ENCODE results near the gene SLC10A1. TPM values are rescaled to one million over a fixed set of nuclear protein-coding genes. Genes with fewer than 3 reads are reported as not detected.

Gene SLC10A1
- total RNA-seq, 1 experiment from 2014 or later, result not detected

DNA sequence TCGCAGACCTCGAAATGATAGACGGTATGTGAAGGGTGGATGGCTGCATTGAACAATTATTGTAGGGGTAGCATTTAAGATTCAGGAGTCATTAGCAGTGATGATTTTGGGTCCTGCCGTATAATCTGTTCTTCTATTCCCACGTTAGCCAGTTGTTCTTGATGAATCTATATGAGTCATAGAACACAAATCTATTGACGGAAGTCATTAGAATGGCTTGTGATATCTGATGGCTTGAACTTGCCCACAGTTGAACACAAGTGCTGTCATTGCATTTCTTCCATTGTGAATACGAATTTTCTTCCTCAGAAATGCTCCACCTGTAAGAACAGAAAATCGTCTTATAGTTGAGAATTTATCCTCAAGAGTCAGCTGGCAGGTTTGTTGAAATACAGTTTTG is 28.2 kb downstream of the SLC10A1 start:
- Histone ChIP-seq H3K9me3 (ENCODE audit: low read length) (no peaks in the 10 kb centered on the region), H3K79me2 (ENCODE audit: low read length) (peaks cover 50% of the 10 kb centered on the region), H3K4me3 (ENCODE audit: low read length) (peak overlapping the region; percentile 89), H3K36me3 (ENCODE audit: low read depth, low read length) (peaks cover 61% of the 10 kb centered on the region), H3K27ac (ENCODE audit: low read length) (no peak overlapping the region), H3F3A (ENCODE audit: low read length, unreplicated experiment) (no peaks in the 10 kb centered on the region), H2AFZ (ENCODE audit: low read length) (no peak overlapping the region), H3K9ac (ENCODE audit: low read length) (peak overlapping the region; percentile 98; the same call in 1 of the 2 replicates), H3K4me1 (ENCODE audit: insufficient read depth, low read length) (peaks cover 21% of the 10 kb centered on the region), H3K4me2 (ENCODE audit: low read length) (peak overlapping the region; percentile 89), H3K9me2 (replicated peaks; ENCODE audit: low read length) (no peaks in the 10 kb centered on the region), H4K20me1 (ENCODE audit: low read length) (peaks cover 43% of the 10 kb centered on the region), H3K27me3 (ENCODE audit: low read length) (no peaks in the 10 kb centered on the region)
- DNase-seq (peak; percentile 43), ATAC-seq (no peak)
- ChIA-PET POLR2A (ENCODE audit: unreplicated experiment) (no interaction called here), CTCF (no interaction called here)
- TF ChIP-seq, protein P1, sequence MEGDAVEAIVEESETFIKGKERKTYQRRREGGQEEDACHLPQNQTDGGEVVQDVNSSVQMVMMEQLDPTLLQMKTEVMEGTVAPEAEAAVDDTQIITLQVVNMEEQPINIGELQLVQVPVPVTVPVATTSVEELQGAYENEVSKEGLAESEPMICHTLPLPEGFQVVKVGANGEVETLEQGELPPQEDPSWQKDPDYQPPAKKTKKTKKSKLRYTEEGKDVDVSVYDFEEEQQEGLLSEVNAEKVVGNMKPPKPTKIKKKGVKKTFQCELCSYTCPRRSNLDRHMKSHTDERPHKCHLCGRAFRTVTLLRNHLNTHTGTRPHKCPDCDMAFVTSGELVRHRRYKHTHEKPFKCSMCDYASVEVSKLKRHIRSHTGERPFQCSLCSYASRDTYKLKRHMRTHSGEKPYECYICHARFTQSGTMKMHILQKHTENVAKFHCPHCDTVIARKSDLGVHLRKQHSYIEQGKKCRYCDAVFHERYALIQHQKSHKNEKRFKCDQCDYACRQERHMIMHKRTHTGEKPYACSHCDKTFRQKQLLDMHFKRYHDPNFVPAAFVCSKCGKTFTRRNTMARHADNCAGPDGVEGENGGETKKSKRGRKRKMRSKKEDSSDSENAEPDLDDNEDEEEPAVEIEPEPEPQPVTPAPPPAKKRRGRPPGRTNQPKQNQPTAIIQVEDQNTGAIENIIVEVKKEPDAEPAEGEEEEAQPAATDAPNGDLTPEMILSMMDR (conservative IDR thresholded peaks at IDR 0.05; ENCODE audit: low read depth, low read length), result no peak
- TF ChIP-seq EZH2 (IDR thresholded peaks at IDR 0.05; ENCODE audit: low read length, unreplicated experiment) (no peak), EZH2phosphoT487 (IDR thresholded peaks at IDR 0.05; ENCODE audit: borderline replicate concordance, low read length) (no peak)
- intact Hi-C loops (cut with micrococcal nuclease), result no loop called here
- no TSS peak for BruUV-seq (replicated peaks)

DNA sequence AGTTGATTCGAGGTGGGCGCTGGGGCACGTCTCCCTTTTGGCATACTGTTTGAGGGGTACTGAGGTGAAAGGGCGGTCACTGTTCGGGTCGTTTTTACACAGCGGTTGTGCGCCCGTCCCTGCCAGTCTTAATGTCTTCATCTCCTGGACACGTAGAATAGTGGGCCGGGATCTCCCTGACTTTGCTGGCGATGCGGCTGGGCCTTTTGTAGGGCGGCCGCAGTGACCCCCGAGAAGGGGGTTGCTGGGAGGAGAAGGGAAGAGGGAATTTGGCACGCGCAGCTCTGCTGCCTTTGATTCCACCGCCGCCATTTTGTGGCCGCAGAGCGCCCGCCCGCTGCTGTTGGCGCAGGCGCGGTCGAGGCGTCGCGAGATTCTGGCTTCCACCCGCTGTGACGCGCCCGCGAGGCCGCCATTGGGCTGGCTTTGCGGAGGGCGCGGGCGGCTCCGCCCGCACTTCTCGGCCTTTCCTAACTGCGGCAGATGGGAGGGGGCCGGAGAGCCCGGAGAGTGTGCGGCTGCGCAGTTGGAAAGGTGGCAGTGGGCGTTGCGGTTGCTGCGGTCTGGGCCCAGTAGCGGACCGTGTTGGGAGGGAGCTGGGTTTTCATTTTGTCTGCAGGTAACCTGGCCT is 29.6 kb downstream of the SLC10A1 start:
- DNase-seq (peak; percentile 93), ATAC-seq (peak; percentile 80)
- Histone ChIP-seq H3K9me2 (replicated peaks; ENCODE audit: low read length) (no peaks in the 10 kb centered on the region), H2AFZ (ENCODE audit: low read length) (peak overlapping the region; percentile 84), H3K27me3 (ENCODE audit: low read length) (no peaks in the 10 kb centered on the region), H3K27ac (ENCODE audit: low read length) (peak overlapping the region; percentile 80), H3F3A (ENCODE audit: low read length, unreplicated experiment) (no peaks in the 10 kb centered on the region), H3K79me2 (ENCODE audit: low read length) (peaks cover 50% of the 10 kb centered on the region), H3K4me2 (ENCODE audit: low read length) (peak overlapping the region; percentile 89), H3K4me1 (ENCODE audit: insufficient read depth, low read length) (peaks cover 21% of the 10 kb centered on the region), H3K4me3 (ENCODE audit: low read length) (peak overlapping the region; percentile 89), H3K9me3 (ENCODE audit: low read length) (no peaks in the 10 kb centered on the region), H3K36me3 (ENCODE audit: low read depth, low read length) (peaks cover 47% of the 10 kb centered on the region), H3K9ac (ENCODE audit: low read length) (peak overlapping the region; percentile 98), H4K20me1 (ENCODE audit: low read length) (peaks cover 39% of the 10 kb centered on the region)
- no TSS peak for BruUV-seq (replicated peaks)
- intact Hi-C loops (cut with micrococcal nuclease), result loop anchor here (1.0 to 2.0 kb wide), 3 partner anchors 27 to 592 kb away; partner anchors contain the start of genes COX16 and SUSD6
- ChIA-PET CTCF (interaction anchor here (1.2 kb wide), 1 partner anchor 37 kb away, joined by 3 read pairs; no protein-coding TSS in a partner anchor), POLR2A (ENCODE audit: unreplicated experiment) (interaction anchor here (0.9 kb wide), 1 partner anchor 155 kb away, joined by 4 read pairs; no protein-coding TSS in a partner anchor)
- TF ChIP-seq, protein P1 (conservative IDR thresholded peaks at IDR 0.05; ENCODE audit: low read depth, low read length), result no peak
- no peak for TF ChIP-seq EZH2 (IDR thresholded peaks at IDR 0.05; ENCODE audit: low read length, unreplicated experiment)
- TF ChIP-seq EZH2phosphoT487 (IDR thresholded peaks at IDR 0.05; ENCODE audit: borderline replicate concordance, low read length), result no peak

DNA sequence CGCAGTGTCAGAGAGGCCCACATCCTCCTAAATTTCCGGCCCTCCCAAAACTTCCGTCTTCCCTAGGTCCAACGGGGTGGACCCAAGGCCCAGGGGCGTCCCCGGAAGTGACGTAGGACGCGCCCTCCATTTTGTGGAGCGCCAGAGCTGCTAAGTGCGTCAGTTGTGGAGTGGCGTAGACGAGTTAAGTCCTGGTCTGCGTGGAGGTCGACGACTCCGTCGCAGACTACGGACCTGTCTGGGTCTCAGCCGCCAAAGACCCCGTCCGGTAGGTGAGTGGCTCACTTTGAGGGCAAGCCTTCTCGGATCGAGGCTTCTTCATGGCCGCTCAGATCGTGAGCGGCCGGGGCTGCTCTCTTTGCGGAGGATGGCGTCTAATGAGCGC is 30.1 kb downstream of the SLC10A1 start, which contains the start of gene SRSF5:
Gene SRSF5, plus strand, starts transcription at position 159 of the 385 bp plus-strand sequence. CDS start 1,015 bp downstream, outside the sequence.
- POLR2A ChIA-PET (ENCODE audit: unreplicated experiment), result interaction anchor here (0.6 to 0.9 kb wide), 2 partner anchors 34 to 308 kb away, joined by 3 to 4 read pairs; no protein-coding TSS in a partner anchor
- H3K9me2 ChIP-seq (replicated peaks; ENCODE audit: low read length), result no peaks in the 10 kb centered on the region
- TF ChIP-seq EZH2 (IDR thresholded peaks at IDR 0.05; ENCODE audit: low read length, unreplicated experiment) (no peak), EZH2phosphoT487 (IDR thresholded peaks at IDR 0.05; ENCODE audit: borderline replicate concordance, low read length) (no peak)
- TF ChIP-seq, protein P1 (conservative IDR thresholded peaks at IDR 0.05; ENCODE audit: low read depth, low read length), result no peak
- H3K9me3 ChIP-seq (ENCODE audit: low read length), result no peaks in the 10 kb centered on the region
- intact Hi-C loops (cut with micrococcal nuclease), result loop anchor here (1.0 to 2.0 kb wide), 3 partner anchors 26 to 592 kb away; partner anchors contain the start of genes COX16 and SUSD6
- peaks cover 42% of the 10 kb centered on the region for H3K36me3 ChIP-seq (ENCODE audit: low read depth, low read length)
- peak; percentile 91 for ATAC-seq
- peak within 1 kb of the TSS; percentile 89 for H3K4me2 ChIP-seq (ENCODE audit: low read length)
- H3K79me2 ChIP-seq (ENCODE audit: low read length), result peaks cover 48% of the 10 kb centered on the region
- DNase-seq, result peak; percentile 98
- H4K20me1 ChIP-seq (ENCODE audit: low read length), result peaks cover 39% of the 10 kb centered on the region
- no TSS peak for BruUV-seq (replicated peaks)
- CTCF ChIA-PET, result interaction anchor here (1.2 kb wide), 1 partner anchor 36 kb away, joined by 3 read pairs; no protein-coding TSS in a partner anchor
- no peaks in the 10 kb centered on the region for H3K27me3 ChIP-seq (ENCODE audit: low read length)
- peaks cover 21% of the 10 kb centered on the region for H3K4me1 ChIP-seq (ENCODE audit: insufficient read depth, low read length)
- H3K4me3 ChIP-seq (ENCODE audit: low read length), result peak within 1 kb of the TSS; percentile 89
- H3F3A ChIP-seq (ENCODE audit: low read length, unreplicated experiment), result no peaks in the 10 kb centered on the region
- H3K27ac ChIP-seq (ENCODE audit: low read length), result peak within 1 kb of the TSS; percentile 80
- peak within 1 kb of the TSS; percentile 98 for H3K9ac ChIP-seq (ENCODE audit: low read length)
- H2AFZ ChIP-seq (ENCODE audit: low read length), result peak within 1 kb of the TSS; percentile 84
